ENCODE measurements around the gene UBXN4.

DNA sequence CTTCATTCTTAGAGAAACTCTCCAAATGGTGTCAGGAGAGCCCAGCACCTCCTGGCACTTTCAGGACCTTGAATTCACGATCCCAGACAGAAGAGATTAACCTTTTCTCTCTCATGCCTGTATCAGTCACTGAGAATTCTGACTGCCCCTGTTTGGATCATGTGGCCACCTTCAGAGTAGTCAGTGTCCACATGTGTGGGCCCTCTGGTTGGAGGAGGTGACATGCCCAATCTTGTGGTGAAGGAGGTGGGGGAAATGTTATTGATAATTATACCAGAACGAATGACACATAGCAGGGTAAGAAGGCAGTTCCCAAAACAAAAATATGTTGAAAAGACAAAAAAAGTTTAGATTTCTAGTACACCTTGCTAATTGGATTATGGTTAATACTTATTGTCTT lies 31.7 kb downstream of the UBXN4 start:
- TF ChIP-seq POLR2A (IDR thresholded peaks at IDR 0.05) (no peak), EP300 (IDR thresholded peaks at IDR 0.05; ENCODE audit: low read depth) (no peak), POLR2AphosphoS5 (IDR thresholded peaks at IDR 0.05) (no peak)
- TF ChIP-seq, protein P1, sequence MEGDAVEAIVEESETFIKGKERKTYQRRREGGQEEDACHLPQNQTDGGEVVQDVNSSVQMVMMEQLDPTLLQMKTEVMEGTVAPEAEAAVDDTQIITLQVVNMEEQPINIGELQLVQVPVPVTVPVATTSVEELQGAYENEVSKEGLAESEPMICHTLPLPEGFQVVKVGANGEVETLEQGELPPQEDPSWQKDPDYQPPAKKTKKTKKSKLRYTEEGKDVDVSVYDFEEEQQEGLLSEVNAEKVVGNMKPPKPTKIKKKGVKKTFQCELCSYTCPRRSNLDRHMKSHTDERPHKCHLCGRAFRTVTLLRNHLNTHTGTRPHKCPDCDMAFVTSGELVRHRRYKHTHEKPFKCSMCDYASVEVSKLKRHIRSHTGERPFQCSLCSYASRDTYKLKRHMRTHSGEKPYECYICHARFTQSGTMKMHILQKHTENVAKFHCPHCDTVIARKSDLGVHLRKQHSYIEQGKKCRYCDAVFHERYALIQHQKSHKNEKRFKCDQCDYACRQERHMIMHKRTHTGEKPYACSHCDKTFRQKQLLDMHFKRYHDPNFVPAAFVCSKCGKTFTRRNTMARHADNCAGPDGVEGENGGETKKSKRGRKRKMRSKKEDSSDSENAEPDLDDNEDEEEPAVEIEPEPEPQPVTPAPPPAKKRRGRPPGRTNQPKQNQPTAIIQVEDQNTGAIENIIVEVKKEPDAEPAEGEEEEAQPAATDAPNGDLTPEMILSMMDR (IDR thresholded peaks at IDR 0.05) = no peak
